PC-3 (cell line): ENCODE data around the gene CEP170B. TPM values are rescaled to one million over a fixed set of nuclear protein-coding genes. Genes with fewer than 3 reads are reported as not detected.

Experiments
- ATAC-seq: fragments of 200-7000 bp; cut with Tn5 transposase; 2 replicates; pipeline ENCODE4 v1.9.1; 2020; ENCODE audit warnings: mild to moderate bottlenecking, moderate library complexity
- BruUV-seq: library from RNA; stranded (reverse); fragments of 400-500 nt; replicated peaks from 2 replicates; lab custom pipeline; 2021; lab: Mats Ljungman, UMichigan
- CTCF ChIA-PET: fragments of 300-600 bp; sonication (Branson Sonifier 250); formaldehyde crosslinking; loops from one replicate; lab custom pipeline; 2022; ENCODE audit warnings: antibody characterized with exemption; lab: Charles Lee
- POLR2A ChIA-PET: fragments of 300-600 bp; sonication (Branson Sonifier 250); formaldehyde crosslinking; loops from one replicate; lab custom pipeline; 2022; ENCODE audit warnings: antibody characterized with exemption; ENCODE audit not compliant: unreplicated experiment; lab: Charles Lee
- DNase-seq: peaks from one replicate; pipeline ENCODE4 v3.0.0-alpha.2; 2015
- H2AFZ ChIP-seq: fragments of 300-600 bp; sonication (generic); 2 replicates; pipeline ENCODE4 v1.6.0; 2016; ENCODE audit warnings: antibody characterized with exemption, low read length
- H3F3A ChIP-seq: fragments of 300-600 bp; sonication (generic); one replicate; pipeline ENCODE4 v1.6.0; 2017; ENCODE audit warnings: antibody characterized with exemption, low read length, control low read depth, mild to moderate bottlenecking; ENCODE audit not compliant: unreplicated experiment
- H3K27ac ChIP-seq: fragments of 300-600 bp; sonication (generic); 2 replicates; pipeline ENCODE4 v1.5.1; 2016; ENCODE audit warnings: mild to moderate bottlenecking, low read length
- H3K27me3 ChIP-seq: fragments of 300-600 bp; sonication (generic); 2 replicates; pipeline ENCODE4 v1.6.1; 2016; ENCODE audit warnings: low read length, mixed read lengths
- H3K36me3 ChIP-seq: fragments of 300-600 bp; sonication (generic); 2 replicates; pipeline ENCODE4 v1.6.1; 2016; ENCODE audit warnings: low read depth, mixed run types, low read length, mixed read lengths
- H3K4me1 ChIP-seq: fragments of 300-600 bp; sonication (generic); 2 replicates; pipeline ENCODE4 v1.5.1; 2016; ENCODE audit warnings: low read length; ENCODE audit not compliant: insufficient read depth
- H3K4me2 ChIP-seq: fragments of 300-600 bp; sonication (generic); 2 replicates; pipeline ENCODE4 v1.6.0; 2016; ENCODE audit warnings: low read length
- H3K4me3 ChIP-seq: fragments of 300-600 bp; sonication (generic); 2 replicates; pipeline ENCODE4 v1.5.1; 2016; ENCODE audit warnings: mild to moderate bottlenecking, low read length, mixed read lengths
- H3K79me2 ChIP-seq: fragments of 300-600 bp; sonication (generic); 2 replicates; pipeline ENCODE4 v1.6.1; 2017; ENCODE audit warnings: low read length, mixed read lengths
- H3K9ac ChIP-seq: fragments of 300-600 bp; sonication (generic); 2 replicates; pipeline ENCODE4 v1.6.0; 2016; ENCODE audit warnings: mild to moderate bottlenecking, low read length
- H3K9me2 ChIP-seq: fragments of 300-600 bp; sonication (generic); replicated peaks from 2 replicates; pipeline ENCODE4 v1.6.1; 2016; ENCODE audit warnings: mixed run types, low read length, mixed read lengths
- H3K9me3 ChIP-seq: fragments of 300-600 bp; sonication (generic); 2 replicates; pipeline ENCODE4 v1.6.1; 2016; ENCODE audit warnings: low read length, mixed read lengths
- H4K20me1 ChIP-seq: fragments of 300-600 bp; sonication (generic); 2 replicates; pipeline ENCODE4 v1.6.1; 2016; ENCODE audit warnings: low read length, mixed read lengths
- CTCF ChIP-seq: fragments of 300-600 bp; sonication (generic); conservative IDR thresholded peaks from 2 replicates; pipeline ENCODE4 v1.5.1; 2017; ENCODE audit warnings: antibody characterized with exemption, low read depth, mild to moderate bottlenecking, low read length
- EZH2 ChIP-seq: fragments of 300-600 bp; sonication (generic); IDR thresholded peaks from one replicate; pipeline ENCODE4 v1.6.1; 2017; ENCODE audit warnings: antibody characterized with exemption, mild to moderate bottlenecking, low read length; ENCODE audit not compliant: unreplicated experiment
- EZH2phosphoT487 ChIP-seq: fragments of 300-600 bp; sonication (generic); IDR thresholded peaks from 2 replicates; pipeline ENCODE4 v1.6.1; 2018; ENCODE audit warnings: mild to moderate bottlenecking, antibody characterized with exemption, low read length, borderline replicate concordance
- intact Hi-C: fragments of 100-400 bp; cut with micrococcal nuclease; formaldehyde crosslinking; loops from 2 replicates; pipeline ENCODE4 v1.9.0; 2023
- total RNA-seq: library from RNA; depleted of rRNA; stranded (reverse); fragments of >200 nt; gene quantifications from 2 replicates; pipeline ENCODE4 v1.2.3, GENCODE V29; 2014

CEP170B gene
- total RNA-seq, 1 experiment from 2014 or later, result 33.2 TPM

GRCh38 chr14:104932676-104933631 lies 67.9 kb downstream of the CEP170B start:
- DNase-seq, result peak; percentile 93
- H2AFZ ChIP-seq, result peak overlapping the region; percentile 89
- intact Hi-C loops, result loop anchor here (5.0 kb wide), 1 partner anchor 39 kb away; no protein-coding TSS in a partner anchor

GRCh38 chr14:104933746-104934733 lies 69.0 kb downstream of the CEP170B start:
- no TSS peak for BruUV-seq

More at GRCh38 chr14:104932676-104933631, 67.9 kb downstream of the CEP170B start:
- peak overlapping the region; percentile 71 for H3K9ac ChIP-seq
- H3K9me2 ChIP-seq, result no peaks in the 10 kb centered on the region
- H3K9me3 ChIP-seq, result no peaks in the 10 kb centered on the region
- H3K4me2 ChIP-seq, result peak overlapping the region; percentile 85
- TF ChIP-seq CTCF, result peak; percentile 46
- no peak for TF ChIP-seq EZH2
- TF ChIP-seq EZH2phosphoT487, result no peak
- peak overlapping the region; percentile 64 for H3K4me3 ChIP-seq
- no peaks in the 10 kb centered on the region for H3K36me3 ChIP-seq
- no TSS peak for BruUV-seq
- no peaks in the 10 kb centered on the region for H3K4me1 ChIP-seq
- no peaks in the 10 kb centered on the region for H3K79me2 ChIP-seq
- ATAC-seq, result peak; percentile 81
- no peaks in the 10 kb centered on the region for H3K27me3 ChIP-seq
- ChIA-PET POLR2A (interaction anchor here (0.8 kb wide), 1 partner anchor 40 kb away, joined by 4 read pairs; no protein-coding TSS in a partner anchor), CTCF (interaction anchor here (0.6 to 0.8 kb wide), 2 partner anchors 40 to 93 kb away, joined by 3 to 7 read pairs; no protein-coding TSS in a partner anchor)
- H3K27ac ChIP-seq, result no peak overlapping the region
- H4K20me1 ChIP-seq, result no peaks in the 10 kb centered on the region
- no peaks in the 10 kb centered on the region for H3F3A ChIP-seq

More at GRCh38 chr14:104933746-104934733, 69.0 kb downstream of the CEP170B start:
- no peaks in the 10 kb centered on the region for H3K36me3 ChIP-seq
- ChIA-PET CTCF (interaction anchor here (0.6 kb wide), 1 partner anchor 64 kb away, joined by 3 read pairs; no protein-coding TSS in a partner anchor), POLR2A (interaction anchor here (0.6 to 0.8 kb wide), 2 partner anchors 35 to 39 kb away, joined by 4 to 8 read pairs; no protein-coding TSS in a partner anchor)
- no peaks in the 10 kb centered on the region for H3K4me1 ChIP-seq
- H3K4me2 ChIP-seq, result 0 out of 2 replicates have a peak overlapping the region, but pooled peaks have one; percentile 22
- H4K20me1 ChIP-seq, result no peaks in the 10 kb centered on the region
- H3K4me3 ChIP-seq, result no peak overlapping the region
- no peaks in the 10 kb centered on the region for H3K9me2 ChIP-seq
- H3K79me2 ChIP-seq, result no peaks in the 10 kb centered on the region
- no peak overlapping the region for H3K27ac ChIP-seq
- H3K9ac ChIP-seq, result no peak overlapping the region
- DNase-seq (no peak), ATAC-seq (peak; percentile 3; the same call in 1 of the 2 replicates)
- H3K27me3 ChIP-seq, result no peaks in the 10 kb centered on the region
- TF ChIP-seq EZH2phosphoT487 (no peak), EZH2 (no peak), CTCF (no peak)
- no peak overlapping the region for H2AFZ ChIP-seq
- intact Hi-C loops, result loop anchor here (5.0 kb wide), 1 partner anchor 38 kb away; no protein-coding TSS in a partner anchor
- H3F3A ChIP-seq, result no peaks in the 10 kb centered on the region
- H3K9me3 ChIP-seq, result no peaks in the 10 kb centered on the region
